GM12878 (cell line): ENCODE measurements around the gene TYROBP. TPM values are rescaled to one million over a fixed set of nuclear protein-coding genes. Genes with fewer than 3 reads are reported as not detected.
A peak's percentile ranks its signal among the peaks of the same experiment; 100 is the strongest.

Experiments
- ATAC-seq: fragments of 200-7000 bp; cut with Tn5 transposase; 3 replicates; pipeline ENCODE4 v1.9.1; 2020; ENCODE audit warnings: mild to moderate bottlenecking, moderate library complexity
- BruUV-seq: library from RNA; stranded (reverse); fragments of 400-500 nt; replicated peaks from 2 replicates; lab custom pipeline; 2021; lab: Mats Ljungman, UMichigan
- CTCF ChIA-PET: fragments of 300-600 bp; sonication (Branson Sonifier 250); formaldehyde crosslinking; extraction: SDS; loops from one replicate; lab custom pipeline; 2021; ENCODE audit warnings: inconsistent platforms; lab: Yijun Ruan, JAX
- POLR2A ChIA-PET: fragments of 350-600 bp; formaldehyde crosslinking; extraction: SDS; loops from one replicate; lab custom pipeline; 2021; ENCODE audit warnings: inconsistent platforms; lab: Charles Lee
- RAD21 ChIA-PET: fragments of 300-600 bp; sonication (Branson Sonifier 250); formaldehyde crosslinking; loops from one replicate; lab custom pipeline; 2023; ENCODE audit warnings: antibody characterized with exemption; ENCODE audit not compliant: unreplicated experiment; lab: Charles Lee
- SMC1A ChIA-PET: fragments of 300-600 bp; sonication (Branson Sonifier 250); formaldehyde crosslinking; loops from one replicate; lab custom pipeline; 2023; ENCODE audit not compliant: unreplicated experiment, uncharacterized antibody; lab: Charles Lee
- DNase-seq: peaks from one replicate; pipeline ENCODE4 v3.0.0-alpha.2; 2011; ENCODE audit warnings: low read depth, low spot score
- FAIRE-seq: peaks from 3 replicates; lab custom pipeline; 2011; peaks lifted over from hg19 to GRCh38; lab: Jason Lieb, UNC
- H2AFZ ChIP-seq: 2 replicates; pipeline ENCODE4 v1.6.0; 2011; ENCODE audit warnings: low read depth, low read length, control low read depth; ENCODE audit not compliant: control insufficient read depth
- H3K27ac ChIP-seq: 2 replicates; pipeline ENCODE4 v1.5.1; 2011; ENCODE audit warnings: control low read depth; ENCODE audit not compliant: control insufficient read depth, insufficient read depth
- H3K27me3 ChIP-seq, 2 experiments: replicated peaks in 1 of 2; 2 replicates each; pipeline versions ENCODE4 v1.6.0 to v1.6.1; 2011; ENCODE audit warnings: low read length in 1 of 2; ENCODE audit not compliant: control insufficient read depth in 2 of 2, insufficient read depth in 2 of 2
- H3K36me3 ChIP-seq, 2 experiments: 2 replicates each; pipeline ENCODE4 v1.5.1; 2011; ENCODE audit warnings: low read length in 1 of 2; ENCODE audit not compliant: control insufficient read depth in 2 of 2, insufficient read depth in 2 of 2
- H3K4me1 ChIP-seq: 2 replicates; pipeline ENCODE4 v1.6.1; 2011; ENCODE audit warnings: mild to moderate bottlenecking, low read length, moderate library complexity, mixed read lengths; ENCODE audit not compliant: control insufficient read depth, insufficient read depth
- H3K4me2 ChIP-seq: 2 replicates; pipeline ENCODE4 v1.6.0; 2011; ENCODE audit warnings: control low read depth; ENCODE audit not compliant: control insufficient read depth, insufficient read depth
- H3K4me3 ChIP-seq: fragments of 200-600 bp; sonication (generic); 2 replicates; pipeline ENCODE4 v1.5.1; 2016
- H3K79me2 ChIP-seq: 2 replicates; pipeline ENCODE4 v1.6.0; 2011; ENCODE audit warnings: low read length; ENCODE audit not compliant: control insufficient read depth, insufficient read depth
- H3K9ac ChIP-seq: 2 replicates; pipeline ENCODE4 v1.8.0; 2011; ENCODE audit warnings: low read length, control low read depth, mixed read lengths; ENCODE audit not compliant: control insufficient read depth, insufficient read depth
- H3K9me3 ChIP-seq: replicated peaks from 3 replicates; pipeline ENCODE4 v1.5.1; 2011; ENCODE audit warnings: mild to moderate bottlenecking, low read length; ENCODE audit not compliant: control insufficient read depth, insufficient read depth
- H4K20me1 ChIP-seq: 2 replicates; pipeline ENCODE4 v1.6.0; 2011; ENCODE audit not compliant: control insufficient read depth, insufficient read depth
- BCLAF1 ChIP-seq: fragments of 450-650 bp; IDR thresholded peaks from 2 replicates; pipeline ENCODE4 v1.6.1; 2017; ENCODE audit warnings: antibody characterized with exemption, mild to moderate bottlenecking, moderate library complexity
- ESRRA ChIP-seq: IDR thresholded peaks from 2 replicates; pipeline ENCODE4 v1.6.1; 2012; ENCODE audit warnings: mild to moderate bottlenecking, low read length, improper control_type of control experiment
- NR2F1 ChIP-seq: fragments of 450-650 bp; conservative IDR thresholded peaks from 2 replicates; pipeline ENCODE4 v1.6.1; 2017; ENCODE audit warnings: mild to moderate bottlenecking
- POLR2A ChIP-seq: IDR thresholded peaks from 2 replicates; pipeline ENCODE4 v1.6.1; 2011; ENCODE audit warnings: low read depth, mild to moderate bottlenecking, low read length
- SMAD1 ChIP-seq: fragments of 450-650 bp; IDR thresholded peaks from 2 replicates; pipeline ENCODE4 v1.6.1; 2018; ENCODE audit warnings: mild to moderate bottlenecking, low read depth; ENCODE audit not compliant: partially characterized antibody
- YBX1 ChIP-seq: fragments of 450-650 bp; IDR thresholded peaks from 2 replicates; pipeline ENCODE4 v1.6.1; 2016; ENCODE audit warnings: antibody characterized with exemption
- WGBS: methylation state at CpG from one replicate; pipeline ENCODE4 v1.1.6; 2016; ENCODE audit warnings: low lambda C conversion rate; ENCODE audit not compliant: insufficient replicate concordance, insufficient coverage; ENCODE audit errors: missing lambda C conversion rate; 5-methylcytosine and 5-hydroxymethylcytosine counted together
- in situ Hi-C: fragments of 300-500 bp; cut with MboI; formaldehyde crosslinking; loops from 9 replicates; pipeline ENCODE4 v1.14.3; 2018; ENCODE audit warnings: mixed read lengths
- intact Hi-C: fragments of 100-400 bp; cut with micrococcal nuclease; formaldehyde crosslinking; loops from one replicate; pipeline ENCODE4 v1.14.2; 2022; ENCODE audit not compliant: unreplicated experiment
- polyA plus RNA-seq, 11 experiments: library from polyadenylated mRNA; depleted of rRNA in 4 of 11; unstranded in 6 of 11; stranded (reverse) in 5 of 11; fragments of >200 nt; fragmentation: Nextera tagmentation in 4 of 11; fragmentation: Illumina TruSeq in 1 of 11; extraction: Ambion mirVana in 4 of 11; extraction: Trizol in 1 of 11; gene quantifications; 1 replicate in 1 of 11; 2 replicates in 10 of 11; pipeline versions ENCODE4 v1.2.1 to v1.2.3, GENCODE V29; 2011 to 2016; ENCODE audit warnings: inconsistent platforms in 2 of 11, missing spikeins in 2 of 11, low read depth in 1 of 11
- total RNA-seq, 4 experiments: library from RNA; depleted of rRNA in 3 of 4; stranded (reverse); fragments of >200 nt in 3 of 4; fragmentation: Illumina TruSeq in 1 of 4; extraction: Trizol in 1 of 4; gene quantifications; 2 replicates each; pipeline versions ENCODE4 v1.2.1 to v1.2.3, GENCODE V29; 2013 to 2021
- TF ChIP-seq, protein P1 (sequence below): fragments of 450-650 bp; IDR thresholded peaks from 2 replicates; pipeline ENCODE4 v1.6.1; 2017; ENCODE audit warnings: borderline replicate concordance
- TF ChIP-seq, protein P2 (sequence below): fragments of 450-650 bp; IDR thresholded peaks from 2 replicates; pipeline ENCODE4 v1.6.1; 2018; ENCODE audit warnings: mild to moderate bottlenecking, low read depth, moderate library complexity; ENCODE audit not compliant: partially characterized antibody

Gene TYROBP
- total and polyA plus RNA-seq, 10 of the 15 experiments (the other 5 are each of a cell fraction or from before 2014, with no cell fraction given) = 0.33 to 2.4 (median 0.58) TPM; not detected in 2

- no peaks in the 10 kb centered on the region for H3K9me3 ChIP-seq
- H3K36me3 ChIP-seq = peaks cover 20 to 38% of the 10 kb centered on the region in 2 experiments
- POLR2A ChIA-PET = interaction anchor here (0.5 kb wide), 1 partner anchor 41 kb away, joined by 3 read pairs; no protein-coding TSS in a partner anchor
- H3K4me3 ChIP-seq = no peak overlapping the region
- H3K79me2 ChIP-seq = no peaks in the 10 kb centered on the region
- DNase-seq = no peak
- no peak overlapping the region for H3K27ac ChIP-seq
- H3K9ac ChIP-seq = no peak overlapping the region
- TF ChIP-seq, protein P1, sequence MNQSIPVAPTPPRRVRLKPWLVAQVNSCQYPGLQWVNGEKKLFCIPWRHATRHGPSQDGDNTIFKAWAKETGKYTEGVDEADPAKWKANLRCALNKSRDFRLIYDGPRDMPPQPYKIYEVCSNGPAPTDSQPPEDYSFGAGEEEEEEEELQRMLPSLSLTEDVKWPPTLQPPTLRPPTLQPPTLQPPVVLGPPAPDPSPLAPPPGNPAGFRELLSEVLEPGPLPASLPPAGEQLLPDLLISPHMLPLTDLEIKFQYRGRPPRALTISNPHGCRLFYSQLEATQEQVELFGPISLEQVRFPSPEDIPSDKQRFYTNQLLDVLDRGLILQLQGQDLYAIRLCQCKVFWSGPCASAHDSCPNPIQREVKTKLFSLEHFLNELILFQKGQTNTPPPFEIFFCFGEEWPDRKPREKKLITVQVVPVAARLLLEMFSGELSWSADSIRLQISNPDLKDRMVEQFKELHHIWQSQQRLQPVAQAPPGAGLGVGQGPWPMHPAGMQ = no peak
- peak; percentile 50; the same call in 1 of the 2 replicates for TF ChIP-seq POLR2A
- TF ChIP-seq NR2F1 = no peak
- TF ChIP-seq, all 136 proteins: peak for 1
- Histone ChIP-seq H2AFZ (no peak overlapping the region), H3K4me2 (no peak overlapping the region), H3K4me1 (no peaks in the 10 kb centered on the region), H4K20me1 (peaks cover 3% of the 10 kb centered on the region; the same call in 1 of the 2 replicates), H3K27me3 (no peaks in the 10 kb centered on the region)
- ChIA-PET RAD21 (no interaction called here), SMC1A (no interaction called here), CTCF (interaction anchor here (0.6 to 2.3 kb wide), 3 partner anchors 8 to 41 kb away, joined by 3 to 9 read pairs (median 4); no protein-coding TSS in a partner anchor)
- no peak for FAIRE-seq
- BruUV-seq = no TSS peak
- WGBS = 77% methylated on average over 13 of the region's 13 CpGs
- ATAC-seq = no peak
- in situ Hi-C loops = no loop called here
- intact Hi-C loops = no loop called here
These were observed 17.9 kb downstream of the TYROBP start for GRCh38 chr19:35890113-35890650.

- Histone ChIP-seq H4K20me1 (peaks cover 3% of the 10 kb centered on the region; the same call in 1 of the 2 replicates), H3K4me3 (no peak overlapping the region), H3K4me2 (no peak overlapping the region), H3K4me1 (no peaks in the 10 kb centered on the region), H3K36me3 (peaks cover 20 to 34% of the 10 kb centered on the region in 2 experiments), H3K27me3 (no peaks in the 10 kb centered on the region), H3K27ac (no peak overlapping the region), H3K79me2 (no peaks in the 10 kb centered on the region), H2AFZ (no peak overlapping the region), H3K9ac (no peak overlapping the region), H3K9me3 (no peaks in the 10 kb centered on the region)
- ChIA-PET CTCF (interaction anchor here (0.6 to 1.0 kb wide), 2 partner anchors 9 to 38 kb away, joined by 3 read pairs; no protein-coding TSS in a partner anchor), SMC1A (no interaction called here), RAD21 (no interaction called here), POLR2A (interaction anchor here (0.7 to 1.2 kb wide), 3 partner anchors 43 to 181 kb away, joined by 3 to 4 read pairs (median 4); no protein-coding TSS in a partner anchor)
- intact Hi-C loops (no loop called here), in situ Hi-C loops (loop anchor here (5.0 kb wide), 1 partner anchor 43 kb away; no protein-coding TSS in a partner anchor)
- no TSS peak for BruUV-seq
- FAIRE-seq = no peak
- 98% methylated on average over 18 of the region's 18 CpGs for WGBS
- no peak for ATAC-seq
- DNase-seq = no peak
- no peak for TF ChIP-seq BCLAF1
- TF ChIP-seq, protein P2, sequence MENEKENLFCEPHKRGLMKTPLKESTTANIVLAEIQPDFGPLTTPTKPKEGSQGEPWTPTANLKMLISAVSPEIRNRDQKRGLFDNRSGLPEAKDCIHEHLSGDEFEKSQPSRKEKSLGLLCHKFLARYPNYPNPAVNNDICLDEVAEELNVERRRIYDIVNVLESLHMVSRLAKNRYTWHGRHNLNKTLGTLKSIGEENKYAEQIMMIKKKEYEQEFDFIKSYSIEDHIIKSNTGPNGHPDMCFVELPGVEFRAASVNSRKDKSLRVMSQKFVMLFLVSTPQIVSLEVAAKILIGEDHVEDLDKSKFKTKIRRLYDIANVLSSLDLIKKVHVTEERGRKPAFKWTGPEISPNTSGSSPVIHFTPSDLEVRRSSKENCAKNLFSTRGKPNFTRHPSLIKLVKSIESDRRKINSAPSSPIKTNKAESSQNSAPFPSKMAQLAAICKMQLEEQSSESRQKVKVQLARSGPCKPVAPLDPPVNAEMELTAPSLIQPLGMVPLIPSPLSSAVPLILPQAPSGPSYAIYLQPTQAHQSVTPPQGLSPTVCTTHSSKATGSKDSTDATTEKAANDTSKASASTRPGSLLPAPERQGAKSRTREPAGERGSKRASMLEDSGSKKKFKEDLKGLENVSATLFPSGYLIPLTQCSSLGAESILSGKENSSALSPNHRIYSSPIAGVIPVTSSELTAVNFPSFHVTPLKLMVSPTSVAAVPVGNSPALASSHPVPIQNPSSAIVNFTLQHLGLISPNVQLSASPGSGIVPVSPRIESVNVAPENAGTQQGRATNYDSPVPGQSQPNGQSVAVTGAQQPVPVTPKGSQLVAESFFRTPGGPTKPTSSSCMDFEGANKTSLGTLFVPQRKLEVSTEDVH = no peak
- no peak for TF ChIP-seq SMAD1
- no peak for TF ChIP-seq ESRRA
- no peak for TF ChIP-seq YBX1
These were observed 18.6 kb downstream of the TYROBP start for GRCh38 chr19:35889370-35890112.
